Head of caudate nucleus (tissue), 42 donors: ENCODE measurements around the gene WDR17.
"Not testable (repeated sequence)": the region's sequence is repeated elsewhere in the genome, so short reads cannot be mapped to it uniquely, and the experiment has no call there.

ENCODE experiments used
- DNase-seq, 42 donors: peaks; one replicate each; pipeline versions ENCODE4 v3.0.0 to v3.0.0-alpha.2; 2020 to 2021; ENCODE audit warnings: mixed read lengths in 7 of 42
- intact Hi-C: fragments of 100-400 bp; cut with DNase I; formaldehyde crosslinking; loops from one replicate; pipeline ENCODE4 v1.15.0; 2022

WDR17 gene

DNA sequence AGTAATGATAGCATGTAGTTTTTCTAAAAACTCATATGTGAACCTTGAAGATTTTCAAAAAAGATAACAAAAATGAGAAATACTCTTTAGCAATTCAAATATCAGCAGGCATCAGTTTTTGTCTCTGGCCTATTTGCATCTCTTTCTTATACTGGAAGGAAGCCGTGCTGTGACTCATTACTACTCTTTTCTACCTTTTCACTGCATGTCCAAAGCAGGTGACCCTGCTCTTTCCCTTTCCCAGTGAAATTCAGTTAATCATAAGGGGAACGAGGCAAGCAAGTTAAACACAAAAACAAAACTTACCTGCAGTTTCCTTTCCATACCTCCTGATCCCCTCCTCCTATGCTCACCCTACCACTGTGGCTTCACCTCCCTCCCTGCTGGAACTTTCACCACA lies 120.4 kb downstream of the WDR17 start:
- DNase-seq, result no peak
- intact Hi-C loops, result no loop called here

DNA sequence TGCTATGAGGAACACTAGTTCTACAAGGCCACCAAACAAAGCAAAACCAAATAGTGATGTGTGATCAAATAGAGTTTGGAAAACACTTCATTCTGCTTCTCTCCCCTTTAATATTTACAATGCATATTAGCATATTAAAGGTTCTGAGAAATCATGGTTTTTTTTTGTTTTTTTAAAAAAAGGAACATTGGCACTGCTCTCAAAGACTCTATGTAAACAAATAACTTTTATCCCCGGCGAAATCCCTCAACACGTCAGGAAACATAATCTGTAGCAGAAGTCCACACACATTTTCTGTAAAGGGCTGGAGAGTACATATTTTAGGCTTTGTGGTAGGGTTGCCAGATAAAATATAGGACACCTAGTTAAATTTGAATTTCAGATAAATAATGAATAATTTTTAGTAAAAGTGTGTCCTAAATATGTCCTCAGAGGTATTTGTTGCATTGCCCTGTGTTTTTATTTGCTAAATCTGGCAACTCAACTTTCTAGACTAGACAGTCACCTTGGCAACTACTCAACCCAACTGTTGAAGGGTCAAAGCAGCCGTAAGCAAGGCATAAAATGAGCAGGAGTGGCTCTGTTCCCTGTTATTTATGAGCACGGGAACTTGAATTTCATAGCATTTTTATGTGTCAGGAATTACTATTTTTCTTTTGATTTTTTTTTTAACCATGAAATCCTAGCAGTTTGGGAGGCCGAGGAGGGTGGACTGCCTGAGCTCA lies 121.2 kb downstream of the WDR17 start:
- intact Hi-C loops, result no loop called here
- DNase-seq, result no peak

DNA sequence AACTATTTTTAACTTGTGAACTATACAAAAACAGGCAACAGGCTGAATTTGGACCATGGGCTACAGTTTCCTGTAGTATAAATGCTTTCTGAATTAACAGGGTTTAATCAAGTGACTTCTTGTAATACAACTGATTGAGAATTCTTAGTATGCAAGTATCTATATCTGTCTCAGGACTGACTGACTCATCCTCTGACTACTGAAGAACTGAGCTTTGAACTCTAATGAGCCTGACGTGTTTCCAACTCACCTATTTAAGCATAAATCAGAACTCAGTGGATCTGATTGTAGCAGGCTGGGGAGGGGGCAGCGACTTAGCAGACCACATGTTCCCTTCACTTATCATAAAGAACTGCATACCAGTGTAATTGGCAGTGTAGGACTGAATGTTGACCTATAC lies 122.0 kb downstream of the WDR17 start:
- DNase-seq, result peak in 1 of 42 donors; percentile 25
- intact Hi-C loops, result no loop called here

DNA sequence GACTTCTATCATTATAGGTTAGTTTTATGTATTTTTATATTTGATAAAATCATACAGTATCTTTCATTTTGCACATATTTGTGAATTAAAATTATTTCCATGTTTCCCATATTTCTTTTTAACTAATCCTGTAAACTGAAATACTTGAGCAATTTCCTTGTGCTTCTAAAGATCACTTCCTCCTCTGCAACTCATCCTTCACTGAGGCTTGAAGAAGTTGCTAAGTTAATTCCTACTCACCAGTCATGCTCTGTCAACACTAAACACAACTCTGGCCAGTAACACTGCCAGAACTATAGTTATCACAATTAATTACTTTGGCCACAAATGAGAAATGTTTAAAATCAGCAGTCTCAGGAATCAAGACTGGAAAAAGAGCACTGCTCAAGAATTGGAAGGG lies 123.0 kb downstream of the WDR17 start:
- intact Hi-C loops, result no loop called here
- no peak for DNase-seq

DNA sequence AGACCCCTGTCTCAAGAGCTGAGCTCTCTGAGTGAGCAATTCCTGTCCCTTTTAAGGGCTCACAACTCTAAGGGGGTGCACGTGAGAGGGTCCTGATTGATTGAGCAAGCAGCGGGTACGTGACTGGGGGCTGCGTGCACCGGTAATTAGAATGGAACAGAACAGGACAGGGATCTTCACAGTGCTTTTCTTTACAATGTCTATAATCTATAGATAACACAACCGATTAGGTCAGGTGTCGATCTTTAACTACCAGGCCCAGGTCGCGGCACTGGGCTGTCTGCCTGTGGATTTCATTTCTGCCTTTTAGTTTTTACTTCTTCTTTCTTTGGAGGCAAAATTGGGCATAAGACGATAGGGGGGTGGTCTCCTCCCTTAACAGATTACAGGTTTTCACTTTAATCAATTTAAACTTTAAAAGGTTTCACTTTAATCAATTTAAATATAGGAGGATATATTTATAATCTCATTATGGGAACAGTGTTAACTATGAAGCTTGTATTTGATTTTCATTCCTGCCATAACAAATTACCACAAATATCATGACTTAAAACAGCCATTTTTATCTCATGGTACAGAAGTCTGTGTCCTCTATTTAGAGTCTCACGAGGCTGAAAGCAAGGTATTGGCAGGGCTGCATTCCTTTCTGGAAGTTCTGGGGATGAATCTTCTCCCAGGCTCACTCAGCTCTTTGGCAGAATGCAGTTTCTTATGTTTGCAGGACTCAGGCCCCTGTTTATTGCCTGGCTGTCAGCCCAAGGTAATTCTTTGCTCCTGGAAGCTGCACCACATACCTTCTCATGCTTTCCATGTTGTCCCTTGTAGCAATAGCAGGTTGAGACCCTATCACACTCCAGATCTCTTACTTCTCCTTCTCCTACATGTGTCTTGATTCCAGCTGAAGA lies 124.5 kb downstream of the WDR17 start:
- no peak for DNase-seq
- intact Hi-C loops, result no loop called here

DNA sequence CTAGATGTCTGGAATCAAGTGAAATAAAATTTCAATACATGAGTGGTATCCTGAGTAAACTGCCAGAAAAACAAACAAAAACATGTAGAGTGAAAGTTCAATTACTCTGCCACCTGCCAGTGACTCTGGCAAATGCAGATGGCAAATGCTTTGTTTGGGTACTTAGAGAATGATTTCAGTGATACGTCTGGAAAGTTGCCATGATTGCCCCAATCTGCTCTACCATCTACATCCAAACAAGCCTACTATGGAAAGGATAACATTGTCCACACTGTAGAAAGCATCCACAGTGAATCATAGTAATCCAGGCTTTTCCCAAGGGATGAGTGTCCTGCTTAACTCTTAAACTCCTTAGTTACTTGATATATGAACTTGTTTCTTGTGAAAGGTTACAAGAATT lies 126.3 kb downstream of the WDR17 start:
- intact Hi-C loops, result no loop called here
- no peak for DNase-seq

DNA sequence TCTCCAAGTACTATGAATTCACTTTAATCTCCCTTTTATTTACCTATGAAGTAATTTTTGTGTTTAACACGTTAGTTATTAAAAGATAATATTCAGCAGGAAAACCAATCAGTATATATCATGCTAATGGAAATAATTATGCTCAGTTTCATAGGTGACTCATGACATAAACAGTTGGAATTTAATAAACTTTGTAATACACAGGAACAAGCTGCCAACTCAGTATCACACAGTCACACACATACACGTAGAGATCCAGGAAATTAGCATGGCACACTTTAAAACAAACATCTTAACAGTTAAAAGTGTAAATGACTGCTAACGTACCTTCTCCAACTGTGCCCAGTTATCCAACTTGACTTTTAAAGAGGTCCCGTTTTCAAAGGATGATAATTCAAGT lies 127.5 kb downstream of the WDR17 start:
- intact Hi-C loops, result no loop called here
- no peak for DNase-seq

DNA sequence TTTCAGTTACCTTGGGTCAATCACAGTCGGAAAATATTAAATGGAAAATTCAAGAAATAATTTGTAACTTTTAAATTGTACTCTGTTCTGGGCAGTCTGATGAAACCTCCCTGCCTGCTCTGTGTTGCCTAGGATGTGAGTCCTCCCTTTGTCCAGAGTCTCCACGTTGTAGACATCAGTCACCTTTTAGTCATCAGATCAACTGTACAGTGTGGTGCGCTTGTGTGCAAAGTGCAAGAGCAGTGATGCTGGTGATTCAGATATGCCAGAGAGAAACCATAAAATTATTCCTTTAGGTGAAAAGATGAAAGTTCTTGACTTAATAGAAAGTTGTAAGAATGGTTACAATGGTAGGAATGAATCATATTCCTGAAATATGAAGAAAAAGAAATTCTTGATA lies 128.3 kb downstream of the WDR17 start:
- DNase-seq, result no peak
- intact Hi-C loops, result no loop called here

DNA sequence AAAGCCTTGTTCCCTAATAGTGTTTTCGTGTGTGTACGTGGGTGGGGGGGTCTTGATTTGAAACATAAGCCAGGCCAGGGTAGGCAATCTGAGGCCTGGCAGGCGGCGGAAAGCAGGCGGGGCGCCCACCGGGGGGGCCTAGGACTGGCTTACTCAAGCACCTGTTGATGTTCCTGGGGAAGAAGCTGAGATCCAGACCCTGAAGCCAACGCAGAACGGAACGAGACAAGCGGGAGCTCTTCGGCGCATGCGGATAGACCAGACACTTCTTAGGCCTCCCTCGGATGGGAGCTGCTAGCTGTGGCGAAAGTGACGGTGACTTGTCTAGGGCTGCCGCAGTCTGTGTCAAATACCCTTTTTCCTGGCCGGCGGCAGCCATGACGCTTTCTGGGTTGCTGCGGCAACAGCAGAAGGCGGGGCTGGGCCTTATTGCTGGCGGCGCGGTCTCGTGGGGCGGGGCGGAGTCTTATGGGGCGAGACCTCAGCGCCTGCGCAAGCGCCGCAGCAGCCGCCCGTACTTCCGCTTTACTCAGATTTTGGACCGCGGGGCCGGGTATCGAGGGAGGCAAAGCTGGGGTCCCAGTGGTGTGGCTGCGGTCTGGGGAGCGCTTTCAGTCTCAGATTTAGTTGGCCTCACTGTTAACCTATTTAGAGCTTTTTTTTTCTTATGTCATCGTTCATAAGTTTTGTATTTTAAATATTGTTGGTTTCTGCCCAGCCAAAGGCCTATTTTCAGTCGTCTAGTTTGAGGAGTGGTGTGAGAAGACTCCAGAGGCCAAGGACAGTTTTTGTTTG lies 129.7 kb downstream of the WDR17 start, which contains the start of gene SPATA4:
TSS of gene SPATA4 (minus strand) at position 402 of the 795 bp plus-strand sequence. CDS start at position 379, 23 bp downstream.
- intact Hi-C loops, result loop anchor here (5.0 kb wide), 1 partner anchor 122 kb away; the partner anchor contains the start of gene SPCS3
- peak; percentile 90 to 98 (median 96) for DNase-seq

DNA sequence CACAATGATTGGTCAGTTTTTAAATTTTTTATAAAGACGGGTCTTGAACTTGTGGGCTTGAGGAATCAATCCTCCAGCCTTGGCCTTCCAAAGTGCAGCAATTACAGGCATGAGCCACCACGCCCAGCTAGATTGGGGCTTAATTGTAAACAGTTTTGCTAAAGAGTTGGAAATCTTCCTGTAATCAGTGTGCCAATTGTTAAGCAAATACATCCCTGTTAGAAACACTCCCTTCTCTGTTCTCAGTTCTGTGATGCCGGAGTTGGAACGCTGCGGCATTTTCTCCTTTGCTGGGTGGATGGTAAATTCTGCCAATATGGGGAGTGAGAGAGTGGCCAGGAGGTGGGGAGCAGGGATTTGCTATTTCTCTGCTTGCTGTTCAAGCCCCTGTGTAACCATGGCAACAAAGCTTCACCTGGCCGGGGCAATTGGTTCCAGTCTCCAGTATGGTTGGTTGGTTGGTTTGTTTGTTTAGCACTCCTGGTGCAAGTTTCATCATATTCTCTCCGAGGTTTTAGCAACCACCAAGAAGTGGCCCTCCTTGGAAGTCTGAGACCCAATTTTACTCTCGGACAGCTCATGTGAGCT lies 132.8 kb downstream of the WDR17 start:
- intact Hi-C loops, result loop anchor here (5.0 kb wide), 1 partner anchor 119 kb away; the partner anchor contains the start of gene SPCS3

DNA sequence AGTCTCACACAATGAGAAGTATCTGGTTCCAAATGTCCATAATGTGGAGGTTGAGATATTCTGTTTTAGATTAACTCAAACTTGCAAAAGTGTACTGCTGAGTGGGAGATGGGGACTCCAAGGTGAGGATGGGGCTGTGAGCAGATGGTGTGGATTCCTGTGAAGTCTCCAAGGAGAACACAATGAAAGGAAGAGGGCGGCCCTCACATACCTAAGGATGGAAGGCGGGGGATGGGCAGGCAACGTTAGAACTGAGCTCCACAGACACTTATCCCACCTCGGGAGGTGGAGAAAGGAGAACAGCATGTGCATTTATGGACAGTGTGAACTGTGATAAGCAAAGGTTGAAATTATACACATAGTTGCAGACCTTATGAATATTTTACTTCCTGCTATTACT lies 139.7 kb downstream of the WDR17 start:
- intact Hi-C loops, result no loop called here
- DNase-seq, result no peak

More for the DNA sequence above, 132.8 kb downstream of the WDR17 start:
- no peak for DNase-seq

DNA sequence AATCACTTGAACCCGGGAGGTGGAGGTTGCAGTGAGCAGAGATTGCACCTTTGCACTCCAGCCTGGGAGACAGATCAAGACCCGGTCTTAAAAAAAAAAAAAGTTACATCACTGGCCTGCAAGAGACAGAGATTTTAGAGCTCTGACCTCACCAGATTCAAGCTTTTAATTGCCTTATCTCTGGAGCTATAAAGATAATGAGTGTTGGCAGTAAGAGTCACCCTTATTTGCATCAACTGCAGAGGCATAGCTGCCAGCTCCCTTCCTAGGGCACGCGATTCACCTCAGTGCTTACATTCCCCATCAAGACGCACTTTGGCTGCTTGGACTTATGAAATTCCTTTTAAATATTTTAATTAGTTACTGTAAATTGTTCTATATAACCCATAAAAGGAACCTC lies 142.2 kb downstream of the WDR17 start:
- intact Hi-C loops, result no loop called here

DNA sequence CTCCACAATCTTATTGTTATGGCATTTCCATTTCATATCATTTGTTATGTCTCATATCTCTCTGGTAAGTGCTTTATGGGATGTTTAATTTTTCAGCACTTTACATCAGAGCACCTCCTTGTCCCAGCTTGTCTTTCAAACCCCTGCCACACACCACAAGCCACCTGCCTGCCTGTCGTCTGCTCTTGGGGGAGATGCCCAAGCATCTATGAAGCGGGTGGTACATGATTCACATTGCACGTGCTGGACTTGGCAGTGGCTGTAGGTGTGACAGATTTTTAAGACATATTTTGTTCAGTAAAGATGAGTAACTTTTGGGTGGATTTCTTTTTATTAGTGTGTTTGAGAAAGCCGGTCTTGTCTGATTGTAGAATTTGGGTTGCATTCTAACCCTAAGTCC lies 143.9 kb downstream of the WDR17 start:
- intact Hi-C loops, result no loop called here
- DNase-seq, result no peak

More for the DNA sequence above, 142.2 kb downstream of the WDR17 start:
- DNase-seq, result no peak

DNA sequence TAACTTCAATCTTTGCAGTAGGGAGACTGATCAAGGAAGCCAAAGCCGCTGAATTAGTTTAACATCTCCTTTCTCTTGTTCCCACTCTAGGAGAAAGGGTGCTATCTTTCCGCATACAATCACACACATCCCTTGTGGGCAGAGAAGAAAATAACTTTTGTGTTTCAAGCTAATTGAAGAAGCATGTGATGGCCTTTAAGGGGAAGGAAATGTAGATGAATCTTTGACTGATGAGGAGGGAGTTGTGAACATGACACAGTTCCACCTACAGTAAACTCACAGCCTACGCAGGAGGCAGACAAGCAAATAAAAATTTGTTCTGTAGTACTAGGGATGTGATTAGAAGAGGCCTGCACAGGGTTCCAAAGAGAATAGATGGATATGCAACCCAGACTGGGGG lies 144.5 kb downstream of the WDR17 start:
- DNase-seq, result no peak
- intact Hi-C loops, result no loop called here

DNA sequence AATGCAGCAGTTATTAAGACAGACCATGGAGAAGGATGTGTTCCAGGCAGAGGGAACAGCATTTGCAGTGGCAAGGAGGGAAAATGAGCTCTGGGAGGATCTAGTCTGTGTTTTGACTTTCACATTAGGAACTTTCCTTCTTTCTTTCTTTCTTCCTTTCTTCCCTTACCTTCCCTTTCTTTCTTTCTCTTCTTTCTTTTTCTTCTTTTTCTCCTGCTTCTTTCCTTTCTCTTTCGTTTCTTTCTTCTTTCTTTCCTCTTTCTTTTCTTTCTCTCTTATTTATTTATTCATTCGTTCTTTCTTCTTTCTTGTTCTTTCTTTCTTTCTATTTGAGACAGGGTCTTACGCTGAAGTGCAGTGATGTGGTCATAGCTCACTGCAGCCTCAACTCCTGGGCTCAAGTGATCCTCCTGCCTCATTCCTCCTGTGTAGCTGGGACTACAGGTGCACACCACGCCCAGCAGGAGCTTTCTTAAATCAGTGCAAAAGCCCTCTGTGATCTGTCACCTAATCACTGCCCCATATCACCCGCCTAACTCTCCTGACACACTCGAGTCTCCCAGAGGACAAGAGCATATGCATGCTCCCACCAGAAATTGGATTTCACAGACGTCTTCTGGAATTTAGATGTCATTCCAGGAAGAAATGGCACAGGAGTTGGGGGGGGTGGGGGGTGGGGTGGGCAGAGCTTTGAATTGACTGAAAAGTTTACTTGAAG lies 145.1 kb downstream of the WDR17 start:
- intact Hi-C loops, result no loop called here
- DNase-seq, result no peak

DNA sequence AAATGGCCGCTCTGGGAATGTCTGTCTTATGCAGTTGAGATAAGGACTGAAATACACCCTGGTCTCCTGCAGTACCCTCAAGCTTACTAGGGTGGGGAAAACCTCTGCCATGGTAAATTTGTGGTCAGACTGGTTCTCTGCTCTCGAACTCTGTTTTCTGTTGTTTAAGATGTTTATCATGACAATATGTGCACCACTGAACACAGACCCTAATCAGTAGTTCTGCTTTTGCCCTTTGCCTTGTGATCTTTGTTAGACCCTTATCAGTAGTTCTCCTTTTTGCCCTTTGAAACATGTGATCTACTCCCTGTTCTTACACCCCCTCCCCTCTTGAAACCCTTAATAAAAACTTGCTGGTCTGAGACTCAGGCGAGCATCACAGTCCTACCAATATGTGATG lies 146.7 kb downstream of the WDR17 start:
- DNase-seq, intact Hi-C loops: not testable (repeated sequence)

DNA sequence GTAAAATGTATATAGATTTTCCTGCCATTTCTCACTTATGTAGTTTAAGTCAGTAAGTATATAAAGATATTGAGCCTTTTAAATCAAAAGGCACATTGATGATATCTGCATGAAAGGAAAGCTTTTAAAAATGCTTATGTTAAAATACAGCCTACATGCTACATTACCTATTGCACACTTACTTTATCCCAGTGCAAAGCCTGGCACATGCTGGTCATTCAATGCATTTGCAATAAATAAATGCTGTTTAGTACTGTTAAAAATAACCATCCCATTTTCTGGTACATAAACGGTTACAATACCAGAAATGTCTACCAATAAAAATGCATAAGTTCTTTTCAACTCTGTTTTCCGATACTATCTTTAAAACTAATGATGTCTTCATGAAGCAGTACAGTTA lies 151.9 kb downstream of the WDR17 start:
- intact Hi-C loops, result no loop called here
- no peak for DNase-seq

DNA sequence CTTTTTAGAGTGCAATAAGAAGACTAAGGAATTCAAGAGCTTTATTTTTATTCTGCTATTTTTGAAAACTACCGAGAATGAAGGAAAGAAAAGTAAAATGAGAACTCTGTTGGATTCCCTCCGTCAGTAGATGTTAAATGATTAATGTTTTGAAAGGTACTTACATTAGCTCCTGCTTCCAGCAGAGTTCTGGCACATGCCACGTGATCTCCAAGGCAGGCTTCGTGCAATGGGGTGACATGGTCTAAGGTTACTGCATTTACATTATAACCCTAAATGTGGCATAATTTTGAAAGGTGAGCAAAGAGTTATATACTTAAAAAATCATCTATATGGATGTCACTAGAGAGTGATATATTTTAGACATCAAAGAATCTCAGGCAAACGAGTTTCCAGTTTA lies 156.5 kb downstream of the WDR17 start:
- peak in 1 of 42 donors; percentile 5 for DNase-seq
- intact Hi-C loops, result no loop called here
